Panc1 (cell line): ENCODE results near the gene RELL1.

Source experiments
- CTCF ChIP-seq: fragments of 450-650 bp; IDR thresholded peaks from 2 replicates; pipeline ENCODE4 v1.5.1; 2017; ENCODE audit warnings: mild to moderate bottlenecking
- POLR2AphosphoS5 ChIP-seq: IDR thresholded peaks from 2 replicates; pipeline ENCODE4 v1.6.1; 2012; ENCODE audit warnings: mild to moderate bottlenecking, low read depth, low read length, moderate library complexity
- REST ChIP-seq, 2 experiments: IDR thresholded peaks; 2 replicates each; pipeline ENCODE4 v1.6.1; 2011 to 2012; ENCODE audit warnings: low read depth in 2 of 2, control low read depth in 1 of 2, low read length in 1 of 2, mild to moderate bottlenecking in 1 of 2, moderate library complexity in 1 of 2; ENCODE audit not compliant: insufficient read depth in 1 of 2
- SIN3A ChIP-seq: IDR thresholded peaks from 2 replicates; pipeline ENCODE4 v1.6.1; 2012; ENCODE audit warnings: low read depth, mild to moderate bottlenecking, low read length, moderate library complexity, borderline replicate concordance; ENCODE audit not compliant: insufficient read depth
- TCF7L2 ChIP-seq: IDR thresholded peaks from 2 replicates; pipeline ENCODE4 v1.6.1; 2011; ENCODE audit warnings: mild to moderate bottlenecking, low read depth, low read length, inconsistent platforms

GRCh38 chr4:37675587-37676290 lies 10.4 kb downstream of the RELL1 start:
- TF ChIP-seq REST (IDR thresholded peaks at IDR 0.05; ENCODE audit: insufficient read depth in 1 of 2, low read depth in 2 of 2, low read length in 1 of 2), result no peak
- TF ChIP-seq CTCF, result no peak
- no peak for TF ChIP-seq POLR2AphosphoS5
- TF ChIP-seq SIN3A, result no peak
- TF ChIP-seq TCF7L2, result no peak
